Keratinocyte (primary cell): ENCODE data around the gene NVL.

Experiments
- CTCF ChIP-seq, 3 experiments: IDR thresholded peaks in 1 of 3; conservative IDR thresholded peaks in 1 of 3; optimal IDR thresholded peaks in 1 of 3; 2 replicates in 2 of 3; 3 replicates in 1 of 3; pipeline versions ENCODE3 to v1.5.1; 2011; ENCODE audit warnings: low read length in 3 of 3, mild to moderate bottlenecking in 3 of 3, moderate library complexity in 2 of 3, control low read depth in 1 of 3, inconsistent platforms in 1 of 3; ENCODE audit not compliant: insufficient read depth in 2 of 3; ENCODE audit errors: extremely low read depth in 1 of 3
- EZH2 ChIP-seq: IDR thresholded peaks from one replicate; pipeline ENCODE4 v1.6.1; 2012; ENCODE audit warnings: inconsistent platforms, mild to moderate bottlenecking, low read length, moderate library complexity

GRCh38 chr1:224359207-224359606, 29.2 kb upstream of the NVL start:
- TF ChIP-seq EZH2 = no peak
- TF ChIP-seq CTCF (optimal IDR thresholded peaks at IDR 0.05 in 1 of 3, IDR thresholded peaks at IDR 0.05 in 1 of 3, conservative IDR thresholded peaks at IDR 0.05 in 1 of 3; ENCODE audit: extremely low read depth in 1 of 3, insufficient read depth in 2 of 3, low read length in 3 of 3) = no peak
